Hepatocyte (in vitro differentiated cells): ENCODE measurements around the gene SHC1.

ENCODE experiments used
- CTCF ChIP-seq: fragments of 200-600 bp; sonication (generic); IDR thresholded peaks from 2 replicates; pipeline ENCODE4 v1.5.1; 2016; ENCODE audit warnings: antibody characterized with exemption, mild to moderate bottlenecking; ENCODE audit not compliant: poor library complexity
- EZH2 ChIP-seq: fragments of 200-600 bp; sonication (generic); IDR thresholded peaks from 2 replicates; pipeline ENCODE4 v1.6.1; 2016; ENCODE audit warnings: antibody characterized with exemption, mild to moderate bottlenecking, borderline replicate concordance

- no peak for TF ChIP-seq CTCF
- no peak for TF ChIP-seq EZH2
These were observed at the start of gene SHC1 for GRCh38 chr1:154970631-154971340.
